MG63 (cell line): ENCODE results near the gene TMEM63B. TPM values are rescaled to one million over a fixed set of nuclear protein-coding genes. Genes with fewer than 3 reads are reported as not detected.

ENCODE experiments used
- DNase-seq: peaks from one replicate; pipeline ENCODE4 v3.0.0-alpha.2; 2020
- H3K27me3 ChIP-seq: fragments of 250-450 bp; sonication (Bioruptor Pico); 2 replicates; pipeline ENCODE4 v1.5.1; 2020; ENCODE audit warnings: mild to moderate bottlenecking, moderate library complexity
- H3K36me3 ChIP-seq: fragments of 250-450 bp; sonication (Bioruptor Pico); 2 replicates; pipeline ENCODE4 v1.5.1; 2020; ENCODE audit warnings: mild to moderate bottlenecking, moderate library complexity
- H3K4me3 ChIP-seq: fragments of 250-450 bp; sonication (Bioruptor Pico); 2 replicates; pipeline ENCODE4 v1.5.1; 2020; ENCODE audit warnings: mild to moderate bottlenecking, moderate library complexity
- H3K9me3 ChIP-seq: fragments of 250-450 bp; sonication (Bioruptor Pico); 2 replicates; pipeline ENCODE4 v1.5.1; 2020; ENCODE audit warnings: mild to moderate bottlenecking, moderate library complexity
- total RNA-seq: library from RNA; depleted of rRNA; stranded (reverse); fragments of >200 nt; shearing (Covaris generic); gene quantifications from 2 replicates; pipeline ENCODE4 v1.2.3, GENCODE V29; 2014; ENCODE audit warnings: low replicate concordance

TMEM63B gene
- total RNA-seq, 1 experiment from 2014 or later, result 18.4 TPM

- Histone ChIP-seq H3K27me3 (no peaks in the 10 kb centered on the region), H3K4me3 (no peak overlapping the region), H3K36me3 (peaks cover 99% of the 10 kb centered on the region), H3K9me3 (no peaks in the 10 kb centered on the region)
- DNase-seq, result no peak
Measured at GRCh38 chr6:44109212-44109611, 18.1 kb upstream of the TMEM63B start.

GRCh38 chr6:44110005-44110676 is 17.2 kb upstream of the TMEM63B start:
- Histone ChIP-seq H3K36me3 (peaks cover 99% of the 10 kb centered on the region), H3K27me3 (no peaks in the 10 kb centered on the region), H3K4me3 (no peak overlapping the region), H3K9me3 (no peaks in the 10 kb centered on the region)
- no peak for DNase-seq

- DNase-seq, result no peak
- H3K27me3 ChIP-seq, result no peaks in the 10 kb centered on the region
- H3K4me3 ChIP-seq, result no peak overlapping the region
- H3K9me3 ChIP-seq, result no peaks in the 10 kb centered on the region
- peaks cover 99% of the 10 kb centered on the region for H3K36me3 ChIP-seq
Measured at GRCh38 chr6:44110966-44111365, 16.4 kb upstream of the TMEM63B start.

- H3K9me3 ChIP-seq, result no peaks in the 10 kb centered on the region
- no peak overlapping the region for H3K4me3 ChIP-seq
- no peaks in the 10 kb centered on the region for H3K27me3 ChIP-seq
- peaks cover 96% of the 10 kb centered on the region for H3K36me3 ChIP-seq
- no peak for DNase-seq
Measured at GRCh38 chr6:44111434-44112417, 15.6 kb upstream of the TMEM63B start.

- H3K36me3 ChIP-seq, result peaks cover 94% of the 10 kb centered on the region
- no peaks in the 10 kb centered on the region for H3K9me3 ChIP-seq
- H3K27me3 ChIP-seq, result no peaks in the 10 kb centered on the region
- no peak for DNase-seq
- H3K4me3 ChIP-seq, result no peak overlapping the region
Measured at GRCh38 chr6:44113414-44113813, 13.9 kb upstream of the TMEM63B start.

- Histone ChIP-seq H3K27me3 (no peaks in the 10 kb centered on the region), H3K36me3 (peaks cover 94% of the 10 kb centered on the region), H3K4me3 (no peak overlapping the region), H3K9me3 (no peaks in the 10 kb centered on the region)
- DNase-seq, result peak; percentile 62
Measured at GRCh38 chr6:44115866-44116265, 11.5 kb upstream of the TMEM63B start.

GRCh38 chr6:44116641-44117382 is 10.5 kb upstream of the TMEM63B start:
- Histone ChIP-seq H3K4me3 (no peak overlapping the region), H3K36me3 (peaks cover 86% of the 10 kb centered on the region), H3K27me3 (no peaks in the 10 kb centered on the region), H3K9me3 (no peaks in the 10 kb centered on the region)
- peak; percentile 82 for DNase-seq

- no peak for DNase-seq
- Histone ChIP-seq H3K36me3 (peaks cover 84% of the 10 kb centered on the region), H3K27me3 (no peaks in the 10 kb centered on the region), H3K4me3 (no peak overlapping the region), H3K9me3 (no peaks in the 10 kb centered on the region)
Measured at GRCh38 chr6:44117397-44118128, 9.8 kb upstream of the TMEM63B start.

GRCh38 chr6:44119704-44120262 is 7.6 kb upstream of the TMEM63B start:
- no peak for DNase-seq
- no peaks in the 10 kb centered on the region for H3K27me3 ChIP-seq
- peaks cover 82% of the 10 kb centered on the region for H3K36me3 ChIP-seq
- no peak overlapping the region for H3K4me3 ChIP-seq
- no peaks in the 10 kb centered on the region for H3K9me3 ChIP-seq

- Histone ChIP-seq H3K9me3 (no peaks in the 10 kb centered on the region), H3K36me3 (peaks cover 80% of the 10 kb centered on the region), H3K4me3 (no peak overlapping the region), H3K27me3 (no peaks in the 10 kb centered on the region)
- peak; percentile 59 for DNase-seq
Measured at GRCh38 chr6:44120692-44121443, 6.5 kb upstream of the TMEM63B start.

GRCh38 chr6:44122801-44123200 is 4.6 kb upstream of the TMEM63B start:
- Histone ChIP-seq H3K36me3 (peaks cover 76% of the 10 kb centered on the region), H3K27me3 (no peaks in the 10 kb centered on the region), H3K9me3 (no peaks in the 10 kb centered on the region), H3K4me3 (no peak overlapping the region)
- DNase-seq, result no peak

- no peak for DNase-seq
Measured at GRCh38 chr6:44123544-44123943, 3.8 kb upstream of the TMEM63B start.

GRCh38 chr6:44126320-44127149 is 819 bp upstream of the TMEM63B start:
- Histone ChIP-seq H3K36me3 (peaks cover 54% of the 10 kb centered on the region), H3K9me3 (no peaks in the 10 kb centered on the region), H3K4me3 (peak overlapping the region; percentile 95), H3K27me3 (no peaks in the 10 kb centered on the region)
- peak; percentile 91 for DNase-seq

More at GRCh38 chr6:44123544-44123943, 3.8 kb upstream of the TMEM63B start:
- Histone ChIP-seq H3K9me3 (no peaks in the 10 kb centered on the region), H3K27me3 (no peaks in the 10 kb centered on the region), H3K36me3 (peaks cover 69% of the 10 kb centered on the region), H3K4me3 (no peak overlapping the region)

- H3K27me3 ChIP-seq, result no peaks in the 10 kb centered on the region
- H3K36me3 ChIP-seq, result peaks cover 44% of the 10 kb centered on the region
- H3K4me3 ChIP-seq, result peak overlapping the region; percentile 95
- DNase-seq, result peak; percentile 76
- no peaks in the 10 kb centered on the region for H3K9me3 ChIP-seq
Measured at GRCh38 chr6:44128020-44128917, 915 bp downstream of the TMEM63B start.
